ENCODE data around the gene USP37. TPM values are rescaled to one million over a fixed set of nuclear protein-coding genes. Genes with fewer than 3 reads are reported as not detected.

Gene USP37
- 10 to 100 TPM in 2 of 3 donors, 1 to 10 TPM in 1; 6.9 to 24.6 (median 14.4) TPM for total RNA-seq

- H3K9me3 ChIP-seq = no peaks in the 10 kb centered on the region
- peak; percentile 61 for TF ChIP-seq POLR2A (IDR thresholded peaks at IDR 0.05)
- peak in 2 of 3 donors; percentile 5 to 37 for TF ChIP-seq CTCF (IDR thresholded peaks at IDR 0.05)
- TF ChIP-seq POLR2AphosphoS5 (IDR thresholded peaks at IDR 0.05) = peak; percentile 85 to 95 (median 90)
- H3K4me3 ChIP-seq = peak within 1 kb of the TSS; percentile 77 to 86 (median 82)
- no peaks in the 10 kb centered on the region for H3K36me3 ChIP-seq
- H3K27me3 ChIP-seq = no peaks in the 10 kb centered on the region
- peak; percentile 98 to 99 for DNase-seq (ENCODE audit: low spot score in 2 of 2)
- intact Hi-C loops (cut with DNase I; ENCODE audit: low total_unique reads) = no loop called here
- peaks cover 0 to 19% of the 10 kb centered on the region in 2 donors for H3K4me1 ChIP-seq
- peak within 1 kb of the TSS; percentile 96 to 97 for H3K27ac ChIP-seq
These were observed at the start of gene USP37, which contains the start of gene CNOT9 for GRCh38 chr2:218568190-218569037. USP37 (minus strand) TSS chr2:218568351; CDS start chr2:218558653, 9,698 bp downstream. CNOT9 (plus strand) TSS chr2:218568839; CDS start chr2:218568955, 116 bp downstream.

GRCh38 chr2:218615868-218616315 is 47.7 kb upstream of the USP37 start:
- Histone ChIP-seq H3K36me3 (no peaks in the 10 kb centered on the region), H3K4me3 (no peak overlapping the region), H3K27me3 (no peaks in the 10 kb centered on the region), H3K27ac (no peak overlapping the region), H3K4me1 (no peaks in the 10 kb centered on the region), H3K9me3 (no peaks in the 10 kb centered on the region)
- intact Hi-C loops (cut with DNase I; ENCODE audit: low total_unique reads) = loop anchor here (5.0 kb wide), 1 partner anchor 701 kb away; no protein-coding TSS in a partner anchor
- DNase-seq (ENCODE audit: low spot score in 2 of 2) = no peak
- no peak for TF ChIP-seq CTCF (IDR thresholded peaks at IDR 0.05)
- no peak for TF ChIP-seq POLR2A (IDR thresholded peaks at IDR 0.05)
- TF ChIP-seq POLR2AphosphoS5 (IDR thresholded peaks at IDR 0.05) = no peak

- Histone ChIP-seq H3K36me3 (no peaks in the 10 kb centered on the region), H3K4me1 (no peaks in the 10 kb centered on the region), H3K4me3 (peak within 1 kb of the TSS; percentile 0 to 53 (median 8)), H3K27ac (peak within 1 kb of the TSS in 1 of 2 donors; percentile 63), H3K9me3 (no peaks in the 10 kb centered on the region), H3K27me3 (no peaks in the 10 kb centered on the region)
- DNase-seq (ENCODE audit: low spot score in 2 of 2) = no peak
- intact Hi-C loops (cut with DNase I; ENCODE audit: low total_unique reads) = no loop called here
- no peak for TF ChIP-seq POLR2AphosphoS5 (IDR thresholded peaks at IDR 0.05)
- TF ChIP-seq POLR2A (IDR thresholded peaks at IDR 0.05) = no peak
- no peak for TF ChIP-seq CTCF (IDR thresholded peaks at IDR 0.05)
These were observed 39.4 kb upstream of the USP37 start, which contains the start of gene PLCD4 for GRCh38 chr2:218607436-218608115. PLCD4 (plus strand) TSS chr2:218607899; CDS start chr2:218615740, 7,841 bp downstream.

DNA sequence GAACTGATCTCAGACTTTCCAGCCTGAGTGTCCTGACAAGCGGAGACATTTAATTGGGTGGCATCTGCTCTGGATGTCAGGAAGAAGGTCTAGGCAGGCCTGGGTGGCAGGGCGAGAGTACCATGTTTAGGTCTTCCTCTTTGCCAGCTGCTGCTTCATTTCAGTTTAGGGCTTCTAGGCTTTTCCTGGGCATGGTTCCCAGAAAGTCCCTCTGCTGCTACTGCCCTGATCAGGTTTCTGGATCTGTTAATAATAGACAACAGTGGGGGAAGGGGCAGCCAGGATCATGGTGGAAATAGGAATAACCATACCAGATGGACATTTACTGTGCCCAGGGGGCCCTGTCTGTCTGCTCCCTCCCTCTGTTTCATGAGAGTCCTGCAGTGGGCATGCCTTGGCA is 37.3 kb upstream of the USP37 start:
- H3K4me1 ChIP-seq = no peaks in the 10 kb centered on the region
- intact Hi-C loops (cut with DNase I; ENCODE audit: low total_unique reads) = no loop called here
- no peaks in the 10 kb centered on the region for H3K9me3 ChIP-seq
- H3K27me3 ChIP-seq = no peaks in the 10 kb centered on the region
- no peak for DNase-seq (ENCODE audit: low spot score in 2 of 2)
- no peaks in the 10 kb centered on the region for H3K36me3 ChIP-seq
- TF ChIP-seq CTCF (IDR thresholded peaks at IDR 0.05) = no peak
- no peak for TF ChIP-seq POLR2AphosphoS5 (IDR thresholded peaks at IDR 0.05)
- no peak for TF ChIP-seq POLR2A (IDR thresholded peaks at IDR 0.05)
- no peak overlapping the region for H3K4me3 ChIP-seq
- H3K27ac ChIP-seq = no peak overlapping the region

All from breast epithelium (tissue), 4 donors.